Large intestine (tissue), 3 donors: Measurements from ENCODE around the gene CADM2. TPM values are rescaled to one million over a fixed set of nuclear protein-coding genes. Genes with fewer than 3 reads are reported as not detected.
"Not testable (repeated sequence)": the region's sequence is repeated elsewhere in the genome, so short reads cannot be mapped to it uniquely, and the experiment has no call there.

Source experiments
- DNase-seq, 2 donors: peaks; one replicate each; pipeline versions ENCODE4 v3.0.0 to v3.0.0-alpha.2; 2013
- H3K27ac ChIP-seq: one replicate; pipeline ENCODE4 v1.5.1; 2013; ENCODE audit warnings: low read length
- H3K27me3 ChIP-seq: 2 replicates; pipeline ENCODE4 v1.6.1; 2013; ENCODE audit warnings: low read length; ENCODE audit not compliant: control insufficient read depth, insufficient read depth
- H3K36me3 ChIP-seq: 2 replicates; pipeline ENCODE4 v1.6.1; 2013; ENCODE audit warnings: low read length; ENCODE audit not compliant: control insufficient read depth, insufficient read depth
- H3K4me1 ChIP-seq: one replicate; pipeline ENCODE4 v1.6.1; 2013; ENCODE audit warnings: low read length; ENCODE audit not compliant: control insufficient read depth, insufficient read depth
- H3K4me3 ChIP-seq: one replicate; pipeline ENCODE4 v1.5.1; 2013; ENCODE audit warnings: low read length
- H3K9me3 ChIP-seq: one replicate; pipeline ENCODE4 v1.6.1; 2013; ENCODE audit warnings: mild to moderate bottlenecking, low read depth, low read length, moderate library complexity; ENCODE audit not compliant: control insufficient read depth
- WGBS: methylation state at CpG from one replicate; pipeline ENCODE4 v1.1.5; 2013; ENCODE audit warnings: low lambda C conversion rate; ENCODE audit not compliant: insufficient coverage; 5-methylcytosine and 5-hydroxymethylcytosine counted together
- polyA plus RNA-seq: library from polyadenylated mRNA; unstranded; fragments of 120-200 nt; gene quantifications from one replicate; pipeline ENCODE4 v1.2.1, GENCODE V29; 2013

Gene CADM2
- polyA plus RNA-seq, 1 donor: 2.4 TPM

- Histone ChIP-seq H3K36me3 (no peaks in the 10 kb centered on the region), H3K27ac (no peak overlapping the region), H3K4me1 (no peaks in the 10 kb centered on the region), H3K4me3 (no peak overlapping the region), H3K9me3 (no peaks in the 10 kb centered on the region), H3K27me3 (no peaks in the 10 kb centered on the region)
- no peak for DNase-seq
- 100% methylated on average over 1 of the region's 1 CpG for WGBS
These were observed 110.1 kb downstream of the CADM2 start for GRCh38 chr3:85068911-85069310.

- H3K9me3 ChIP-seq: no peaks in the 10 kb centered on the region
- H3K27ac ChIP-seq: no peak overlapping the region
- WGBS: 78% methylated on average over 5 of the region's 5 CpGs
- no peaks in the 10 kb centered on the region for H3K36me3 ChIP-seq
- no peaks in the 10 kb centered on the region for H3K4me1 ChIP-seq
- H3K27me3 ChIP-seq: no peaks in the 10 kb centered on the region
- no peak overlapping the region for H3K4me3 ChIP-seq
- DNase-seq: no peak
These were observed 115.2 kb downstream of the CADM2 start for GRCh38 chr3:85074003-85074402.

- Histone ChIP-seq H3K4me1 (no peaks in the 10 kb centered on the region), H3K9me3 (no peaks in the 10 kb centered on the region), H3K36me3 (no peaks in the 10 kb centered on the region), H3K27me3 (no peaks in the 10 kb centered on the region), H3K27ac (no peak overlapping the region), H3K4me3 (no peak overlapping the region)
- WGBS: 70% methylated on average over 2 of the region's 2 CpGs
- no peak for DNase-seq
These were observed 116.9 kb downstream of the CADM2 start for GRCh38 chr3:85075663-85076062.

- Histone ChIP-seq H3K27ac (no peak overlapping the region), H3K27me3 (no peaks in the 10 kb centered on the region), H3K4me1 (no peaks in the 10 kb centered on the region), H3K9me3 (no peaks in the 10 kb centered on the region), H3K4me3 (no peak overlapping the region), H3K36me3 (no peaks in the 10 kb centered on the region)
- no peak for DNase-seq
- WGBS: 88% methylated on average over 1 of the region's 1 CpG
These were observed 118.2 kb downstream of the CADM2 start for GRCh38 chr3:85077018-85077417.

GRCh38 chr3:85081191-85081906, 122.6 kb downstream of the CADM2 start:
- WGBS: 76% methylated on average over 3 of the region's 8 CpGs
- Histone ChIP-seq H3K4me3 (no peak overlapping the region), H3K9me3 (no peaks in the 10 kb centered on the region), H3K4me1 (no peaks in the 10 kb centered on the region), H3K27ac (no peak overlapping the region), H3K36me3 (no peaks in the 10 kb centered on the region), H3K27me3 (no peaks in the 10 kb centered on the region)
- DNase-seq: no peak

GRCh38 chr3:85090495-85090894, 131.7 kb downstream of the CADM2 start:
- no CpG with 5 or more reads among the region's 6 CpGs for WGBS
- Histone ChIP-seq H3K27me3 (no peaks in the 10 kb centered on the region), H3K27ac (no peak overlapping the region), H3K36me3 (no peaks in the 10 kb centered on the region), H3K4me3 (no peak overlapping the region), H3K9me3 (no peaks in the 10 kb centered on the region), H3K4me1 (no peaks in the 10 kb centered on the region)
- DNase-seq: no peak

- Histone ChIP-seq H3K4me3 (no peak overlapping the region), H3K27ac (no peak overlapping the region), H3K9me3 (no peaks in the 10 kb centered on the region), H3K27me3 (no peaks in the 10 kb centered on the region), H3K36me3 (no peaks in the 10 kb centered on the region), H3K4me1 (no peaks in the 10 kb centered on the region)
- no peak for DNase-seq
- WGBS: no CpG with 5 or more reads among the region's 2 CpGs
These were observed 141.5 kb downstream of the CADM2 start for GRCh38 chr3:85100316-85100715.

- DNase-seq: peak; percentile 23 to 24
- Histone ChIP-seq H3K4me1 (no peaks in the 10 kb centered on the region), H3K27ac (no peak overlapping the region), H3K36me3 (no peaks in the 10 kb centered on the region), H3K4me3 (no peak overlapping the region), H3K27me3 (no peaks in the 10 kb centered on the region), H3K9me3 (no peaks in the 10 kb centered on the region)
- no CpG with 5 or more reads among the region's 1 CpG for WGBS
These were observed 144.0 kb downstream of the CADM2 start for GRCh38 chr3:85102781-85103180.

GRCh38 chr3:85110393-85110792, 151.6 kb downstream of the CADM2 start:
- DNase-seq: no peak
- H3K36me3 ChIP-seq: no peaks in the 10 kb centered on the region
- H3K4me1 ChIP-seq: no peaks in the 10 kb centered on the region
- H3K9me3 ChIP-seq: no peaks in the 10 kb centered on the region
- H3K27ac ChIP-seq: no peak overlapping the region
- H3K4me3 ChIP-seq: no peak overlapping the region
- 100% methylated on average over 1 of the region's 2 CpGs for WGBS
- no peaks in the 10 kb centered on the region for H3K27me3 ChIP-seq

GRCh38 chr3:85120879-85121278, 162.1 kb downstream of the CADM2 start:
- Histone ChIP-seq H3K36me3 (no peaks in the 10 kb centered on the region), H3K9me3 (no peaks in the 10 kb centered on the region), H3K27ac (no peak overlapping the region), H3K4me1 (no peaks in the 10 kb centered on the region), H3K27me3 (no peaks in the 10 kb centered on the region), H3K4me3 (no peak overlapping the region)
- WGBS: no CpG with 5 or more reads among the region's 2 CpGs
- DNase-seq: no peak

- H3K27me3 ChIP-seq, H3K4me1 ChIP-seq, H3K27ac ChIP-seq, DNase-seq, H3K4me3 ChIP-seq, H3K36me3 ChIP-seq, H3K9me3 ChIP-seq: not testable (repeated sequence)
- WGBS: no CpG with 5 or more reads among the region's 13 CpGs
These were observed 174.1 kb downstream of the CADM2 start for GRCh38 chr3:85132864-85133263.
